ENCODE data around the gene KRTAP4-16.
"Not testable (repeated sequence)": the region's sequence is repeated elsewhere in the genome, so short reads cannot be mapped to it uniquely, and the experiment has no call there.

KRTAP4-16 gene

DNA sequence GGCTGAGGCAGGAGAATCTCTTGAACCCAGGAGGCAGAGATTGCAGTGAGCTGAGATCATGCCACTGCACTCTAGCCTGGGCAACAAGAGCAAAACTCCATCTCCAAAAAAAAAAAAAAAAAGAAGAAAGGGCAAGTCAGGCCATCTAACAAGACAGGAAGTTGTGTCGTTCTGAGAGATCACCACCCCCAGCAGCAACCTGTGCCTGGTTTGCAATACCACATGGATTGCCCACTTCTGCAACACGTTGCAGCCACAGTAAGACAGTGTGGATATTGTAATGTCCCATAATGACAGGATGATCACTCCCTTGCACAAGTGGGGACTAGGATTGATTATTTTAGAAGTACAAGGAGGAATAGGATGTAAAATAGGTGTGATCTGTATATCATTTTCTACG lies 33.0 kb downstream of the KRTAP4-16 start:
- no peak for DNase-seq

DNA sequence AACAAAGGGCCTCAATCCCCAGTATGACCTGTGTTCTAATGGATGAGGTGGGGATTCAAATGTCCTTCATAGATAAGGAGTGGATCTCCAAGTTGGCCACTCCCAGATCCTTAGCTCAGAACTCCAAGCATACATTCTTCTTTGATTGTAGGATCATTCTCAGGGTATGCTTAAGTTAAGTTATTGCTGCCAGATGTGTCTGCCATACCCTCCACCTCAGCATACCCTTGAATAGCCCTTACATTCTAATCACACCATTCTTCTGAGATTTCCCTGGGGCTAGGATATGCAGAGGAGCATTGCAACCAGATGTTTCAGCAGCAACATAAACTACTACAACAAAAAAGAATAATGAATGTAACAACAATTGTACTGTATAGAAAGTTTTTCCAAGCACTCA lies 34.7 kb downstream of the KRTAP4-16 start:
- no peak for DNase-seq

DNA sequence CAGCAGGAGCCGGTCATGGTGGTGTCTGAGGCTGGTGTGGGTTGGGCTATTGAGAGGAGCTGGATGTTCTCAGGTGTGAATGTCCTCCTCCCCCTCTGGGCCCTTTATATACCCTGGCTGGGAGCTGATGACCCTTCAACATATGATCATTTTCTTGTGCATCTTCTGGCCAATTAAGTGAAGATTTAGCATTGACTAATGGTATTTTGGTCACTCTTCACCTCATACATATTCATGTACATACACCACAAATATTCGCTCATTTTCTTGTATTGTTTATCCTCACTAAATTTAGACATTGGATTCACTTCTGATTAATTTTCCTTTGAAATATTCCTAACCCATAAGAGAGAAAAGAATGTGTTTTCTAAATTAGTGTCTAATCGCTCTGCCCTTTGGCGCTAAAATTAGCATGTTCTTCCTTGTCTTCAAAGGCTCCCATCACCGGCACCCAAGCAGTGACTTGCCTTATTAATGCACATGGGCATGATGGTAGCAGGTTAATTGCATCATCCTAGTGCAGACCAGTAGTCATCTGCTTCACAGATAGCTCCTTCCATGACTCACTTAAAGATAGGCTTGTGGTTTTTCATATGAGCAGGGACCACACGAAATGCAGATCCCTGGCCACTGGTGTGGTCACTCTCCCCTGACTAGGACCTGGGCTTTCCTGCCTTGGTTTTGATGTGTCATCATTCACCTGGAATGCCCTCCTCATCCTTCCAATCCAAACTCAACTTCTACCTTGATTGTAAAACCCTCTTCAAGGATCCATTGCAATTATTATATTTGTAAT lies 36.0 kb downstream of the KRTAP4-16 start, which contains the start of gene KRTAP2-4:
Gene KRTAP2-4, minus strand, starts transcription at position 51 of the 796 bp plus-strand sequence. Its CDS starts 34 bp downstream, at position 17.
- DNase-seq, result no peak

DNA sequence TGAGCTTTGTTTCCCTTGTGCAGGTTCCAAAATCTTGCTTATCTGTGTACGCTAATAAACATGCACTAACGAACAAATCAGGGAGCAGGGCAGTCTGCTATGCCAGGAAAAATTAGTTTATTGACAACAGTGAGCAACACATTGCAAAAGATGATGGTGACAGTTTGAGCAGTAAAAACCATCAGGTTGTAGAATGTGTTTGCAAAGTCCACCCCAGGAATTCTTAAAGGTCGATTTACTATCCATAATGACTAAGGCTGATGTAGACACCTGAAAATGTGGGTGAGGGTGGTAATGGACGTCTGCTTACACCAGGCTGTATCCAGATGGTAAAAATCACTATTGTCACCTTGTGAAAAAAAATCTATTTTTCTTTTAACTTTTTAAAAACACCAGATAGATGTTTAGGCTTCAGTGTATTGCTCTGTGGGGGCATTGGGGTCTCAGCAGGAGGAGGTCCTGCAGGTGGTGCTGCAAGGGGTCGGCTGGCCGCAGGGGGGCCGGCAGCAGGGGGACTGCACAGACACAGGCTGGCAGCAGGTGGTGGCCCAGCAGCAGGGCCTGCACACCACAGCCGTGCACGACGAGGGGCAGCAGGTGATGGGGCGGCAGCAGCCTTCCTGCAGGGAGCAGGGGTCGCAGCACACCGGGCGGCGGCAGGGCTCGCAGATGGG lies 36.9 kb downstream of the KRTAP4-16 start:
- not testable (repeated sequence) for DNase-seq

DNA sequence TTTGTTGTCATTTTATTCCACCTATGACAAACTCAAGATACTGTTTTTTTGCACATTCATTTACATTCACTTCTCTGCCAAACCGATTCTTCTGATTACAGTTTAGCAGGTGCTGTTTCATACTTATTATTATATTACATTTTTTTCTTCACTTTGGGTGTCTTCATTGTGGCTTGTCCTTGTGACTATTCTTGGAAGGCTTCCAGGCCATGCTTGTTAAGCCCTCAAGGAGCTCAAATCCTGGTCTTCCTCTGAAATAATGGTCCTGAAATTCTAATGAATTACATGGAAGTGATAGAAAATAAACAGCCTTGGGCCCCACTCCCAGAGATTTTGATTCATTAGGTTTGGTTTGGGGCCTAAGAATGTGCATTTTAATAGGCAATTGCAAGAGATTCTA lies 37.7 kb downstream of the KRTAP4-16 start:
- DNase-seq, result no peak

DNA sequence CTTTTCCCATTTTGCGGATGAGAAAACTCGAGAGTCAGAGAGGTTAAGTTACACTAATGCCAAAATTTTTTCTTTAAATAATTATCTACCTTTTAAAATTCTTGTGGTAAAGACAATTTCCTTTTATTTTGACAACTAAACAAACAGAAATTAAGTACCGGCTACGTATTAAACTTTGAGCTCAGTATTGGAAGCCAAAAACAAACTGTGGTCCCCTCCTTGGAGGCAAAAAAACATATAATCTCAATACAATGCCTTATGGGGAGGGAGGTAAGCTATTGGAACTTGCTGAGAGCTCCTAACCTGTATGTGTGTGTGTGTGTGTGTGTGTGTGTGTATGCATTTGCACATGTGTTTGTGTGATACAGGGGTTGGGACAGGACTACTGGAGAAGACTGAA lies 38.6 kb downstream of the KRTAP4-16 start:
- no peak for DNase-seq

DNA sequence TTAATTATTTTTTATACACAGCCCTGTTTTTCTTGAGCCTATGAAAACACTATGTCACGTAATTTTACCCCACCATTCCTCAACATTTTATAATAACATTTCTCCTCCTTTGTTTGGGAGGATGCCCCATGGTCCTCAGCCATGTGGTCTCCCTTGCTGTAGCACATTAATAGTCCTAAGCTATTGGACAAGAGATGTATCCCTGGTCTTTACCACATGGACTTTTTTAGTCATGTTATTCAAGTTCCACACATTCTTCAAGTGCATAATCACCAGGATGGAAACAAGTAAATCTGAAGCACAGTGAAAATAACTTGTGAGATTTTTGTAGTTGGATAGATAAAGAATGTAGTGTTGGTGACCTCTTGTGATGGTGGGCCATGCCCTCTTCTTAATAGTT lies 40.0 kb downstream of the KRTAP4-16 start:
- DNase-seq, result no peak

- no peak for DNase-seq
Observed at GRCh38 chr17:41060052-41060604, 41.9 kb downstream of the KRTAP4-16 start, which contains the start of gene KRTAP2-3. Gene KRTAP2-3 (minus strand): TSS chr17:41060114. CDS start chr17:41060050, 64 bp downstream.

DNA sequence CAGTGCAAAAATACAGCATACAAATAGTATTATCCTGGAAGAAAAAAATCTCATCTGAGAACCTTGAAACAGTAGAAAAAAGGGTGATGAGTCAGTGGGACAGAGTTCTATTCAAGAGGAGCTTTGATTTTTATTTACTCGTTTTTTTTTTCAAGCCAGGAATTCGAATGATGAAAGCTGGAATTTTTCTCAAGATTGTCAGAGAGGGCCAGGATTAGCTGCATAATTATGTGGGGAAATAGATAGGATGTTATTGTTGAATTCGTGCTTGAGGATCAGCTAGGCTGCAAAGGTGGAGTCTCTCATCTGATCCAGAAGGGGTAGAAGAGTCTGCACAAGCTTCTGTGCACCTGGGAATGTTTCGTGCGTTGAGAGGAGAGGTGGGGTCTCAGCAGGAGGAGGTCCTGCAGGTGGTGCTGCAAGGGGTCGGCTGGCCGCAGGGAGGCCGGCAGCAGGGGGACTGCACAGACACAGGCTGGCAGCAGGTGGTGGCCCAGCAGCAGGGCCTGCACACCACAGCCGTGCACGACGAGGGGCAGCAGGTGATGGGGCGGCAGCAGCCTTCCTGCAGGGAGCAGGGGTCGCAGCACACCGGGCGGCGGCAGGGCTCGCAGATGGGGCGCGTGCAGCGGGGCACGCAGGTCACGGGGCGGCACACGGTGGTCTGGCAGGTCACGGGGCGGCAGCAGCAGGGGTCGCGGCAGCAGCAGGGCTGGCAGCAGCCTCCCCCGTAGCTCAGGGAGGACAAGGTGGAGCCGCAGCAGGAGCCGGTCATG lies 42.5 kb downstream of the KRTAP4-16 start:
- DNase-seq, result not testable (repeated sequence)

- no peak for DNase-seq
Observed at GRCh38 chr17:41058741-41059140, 43.3 kb downstream of the KRTAP4-16 start.

GRCh38 chr17:41057547-41057946 lies 44.5 kb downstream of the KRTAP4-16 start:
- no peak for DNase-seq

GRCh38 chr17:41055130-41055529 lies 46.9 kb downstream of the KRTAP4-16 start, which contains the start of gene KRTAP2-2:
Gene KRTAP2-2 (minus strand): TSS chr17:41055230. CDS start chr17:41055211, 19 bp downstream.
- not testable (repeated sequence) for DNase-seq

DNA sequence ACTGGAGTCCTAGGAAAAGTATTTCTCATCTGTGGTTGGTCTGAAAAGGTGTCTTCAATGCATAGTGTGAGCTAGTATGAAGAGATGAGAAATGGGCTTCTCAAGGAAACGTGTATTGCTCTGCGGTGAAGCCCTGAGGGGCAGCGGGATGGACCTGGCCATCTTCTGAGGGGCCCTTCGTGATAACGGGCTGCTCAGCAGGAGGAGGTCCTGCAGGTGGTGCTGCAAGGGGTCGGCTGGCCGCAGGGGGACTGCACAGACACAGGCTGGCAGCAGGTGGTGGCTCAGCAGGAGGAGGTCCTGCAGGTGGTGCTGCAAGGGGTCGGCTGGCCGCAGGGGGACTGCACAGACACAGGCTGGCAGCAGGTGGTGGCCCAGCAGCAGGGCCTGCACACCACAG lies 47.5 kb downstream of the KRTAP4-16 start:
- not testable (repeated sequence) for DNase-seq

DNA sequence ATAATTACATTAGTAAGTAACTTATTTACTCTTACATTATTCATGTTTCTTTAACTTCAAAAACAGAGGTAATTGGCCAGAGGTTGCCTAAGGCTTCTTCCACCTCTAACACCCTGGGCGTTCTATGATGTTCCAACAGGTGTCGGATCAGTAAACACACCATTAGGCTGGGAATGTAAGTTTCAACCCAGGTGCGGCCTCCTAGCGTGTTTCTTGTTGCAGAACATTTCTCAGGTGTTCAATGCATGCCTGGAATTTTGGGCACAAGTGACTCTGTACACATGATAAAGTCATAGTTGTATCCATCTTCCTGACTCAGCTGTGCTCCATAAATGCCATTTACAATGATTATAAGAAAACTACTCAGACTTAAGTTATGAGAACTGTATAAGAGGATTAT lies 48.0 kb downstream of the KRTAP4-16 start:
- no peak for DNase-seq

- DNase-seq, result no peak
Observed at GRCh38 chr17:41052566-41052965, 49.4 kb downstream of the KRTAP4-16 start.
